Right atrium auricular region (tissue), 2 donors: ENCODE results near the gene KIF18B. TPM values are rescaled to one million over a fixed set of nuclear protein-coding genes. Genes with fewer than 3 reads are reported as not detected.

Experiments
- DNase-seq: peaks from one replicate; pipeline ENCODE4 v3.0.0-alpha.2; 2019; ENCODE audit warnings: low spot score
- H3K27ac ChIP-seq, 2 donors: fragments of 200-600 bp; sonication (generic); 1 replicate in 1 of 2; 2 replicates in 1 of 2; pipeline ENCODE4 v1.5.1; 2016 to 2019
- H3K27me3 ChIP-seq, 2 donors: fragments of 200-600 bp; sonication (generic); one replicate each; pipeline versions ENCODE4 v1.5.1 to v1.6.0; 2017 to 2019
- H3K36me3 ChIP-seq: fragments of 200-600 bp; sonication (generic); one replicate; pipeline ENCODE4 v1.5.1; 2016
- H3K4me1 ChIP-seq, 2 donors: fragments of 200-600 bp; sonication (generic); one replicate each; pipeline versions ENCODE4 v1.5.1 to v1.6.0; 2017 to 2019
- H3K4me3 ChIP-seq, 2 donors: fragments of 200-600 bp; sonication (generic); 1 replicate in 1 of 2; 2 replicates in 1 of 2; pipeline ENCODE4 v1.5.1; 2017 to 2019; ENCODE audit warnings: mild to moderate bottlenecking in 1 of 2, moderate library complexity in 1 of 2
- H3K9me3 ChIP-seq, 2 donors: fragments of 200-600 bp; sonication (generic); one replicate each; pipeline ENCODE4 v1.5.1; 2019
- CTCF ChIP-seq, 2 donors: fragments of 200-600 bp; sonication (generic); IDR thresholded peaks; one replicate each; pipeline ENCODE4 v1.5.1; 2019; ENCODE audit warnings: antibody characterized with exemption in 2 of 2
- total RNA-seq, 2 donors: library from RNA; depleted of rRNA; stranded (reverse); fragments of >200 nt; gene quantifications; one replicate each; pipeline ENCODE4 v1.1.0, GENCODE V29; 2016

Gene KIF18B
- total RNA-seq, 2 donors from 2014 or later: 0.12 to 0.44 TPM

DNA sequence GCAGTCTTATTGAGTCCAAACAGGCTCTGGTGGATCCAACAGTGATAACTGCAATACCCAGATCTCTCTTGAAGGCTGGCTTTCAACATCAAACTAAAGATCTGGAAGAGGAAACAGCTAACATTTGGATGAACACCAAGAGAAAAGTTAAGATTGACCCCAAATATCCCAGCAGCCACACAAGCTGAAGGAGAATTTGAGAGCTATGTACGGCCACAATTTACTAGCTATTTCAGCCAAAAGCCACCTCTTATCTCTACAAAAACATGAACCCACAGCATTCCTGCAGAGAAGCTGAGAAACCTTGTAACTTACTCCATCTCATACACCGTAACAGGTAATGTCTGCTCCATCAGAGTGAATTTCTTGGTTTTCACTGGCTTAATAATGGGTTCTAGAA lies 62.6 kb downstream of the KIF18B start:
- peaks cover 0 to 14% of the 10 kb centered on the region in 2 donors for H3K4me1 ChIP-seq
- H3K27ac ChIP-seq: no peak overlapping the region
- H3K27me3 ChIP-seq: no peaks in the 10 kb centered on the region
- DNase-seq: no peak
- no peaks in the 10 kb centered on the region for H3K9me3 ChIP-seq
- no peak overlapping the region for H3K4me3 ChIP-seq
- peaks cover 67% of the 10 kb centered on the region for H3K36me3 ChIP-seq
- no peak for TF ChIP-seq CTCF (IDR thresholded peaks at IDR 0.05)

DNA sequence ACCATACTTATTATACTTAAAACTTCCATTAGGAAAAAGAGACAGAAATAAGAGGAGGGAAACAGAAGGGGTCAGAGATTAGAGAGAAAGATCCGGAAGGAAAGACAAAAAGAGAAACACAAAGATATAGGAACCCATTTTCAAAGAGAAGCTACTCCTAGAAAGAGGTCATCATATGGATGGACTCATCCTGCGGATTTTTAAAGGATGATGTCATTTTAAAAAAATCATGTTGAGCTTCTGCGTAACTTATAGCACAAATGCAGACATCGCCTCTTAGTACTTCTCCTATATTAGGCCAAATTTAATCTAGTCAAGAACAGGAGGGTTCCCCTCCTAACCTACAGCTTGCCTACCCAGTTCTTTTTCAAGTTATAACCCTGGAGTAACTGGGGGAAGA lies 66.4 kb downstream of the KIF18B start:
- no peak overlapping the region for H3K27ac ChIP-seq
- H3K9me3 ChIP-seq: no peaks in the 10 kb centered on the region
- H3K36me3 ChIP-seq: peaks cover 78% of the 10 kb centered on the region
- no peak overlapping the region for H3K4me3 ChIP-seq
- no peak for DNase-seq
- no peaks in the 10 kb centered on the region for H3K4me1 ChIP-seq
- no peaks in the 10 kb centered on the region for H3K27me3 ChIP-seq
- TF ChIP-seq CTCF (IDR thresholded peaks at IDR 0.05): no peak

DNA sequence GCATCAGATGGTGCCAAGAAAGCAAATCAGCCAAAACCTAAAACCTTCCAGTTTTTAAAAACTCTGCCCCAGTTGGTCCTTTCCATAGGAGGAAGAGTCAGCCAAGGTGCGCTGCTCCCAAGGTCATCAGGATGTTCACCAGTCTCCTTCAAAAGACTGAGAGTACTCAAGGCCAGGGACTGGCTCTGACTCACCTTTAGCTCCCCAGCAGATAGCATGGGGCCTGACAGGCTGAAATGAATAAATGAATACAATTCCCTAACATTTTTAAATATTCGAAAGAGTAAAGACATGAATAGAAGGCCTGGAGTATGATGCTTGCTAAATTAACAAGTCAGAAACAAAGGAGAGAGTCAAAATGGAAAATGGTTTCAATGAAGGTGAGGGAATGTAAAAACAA lies 67.5 kb downstream of the KIF18B start:
- H3K27ac ChIP-seq: no peak overlapping the region
- H3K9me3 ChIP-seq: no peaks in the 10 kb centered on the region
- DNase-seq: no peak
- H3K36me3 ChIP-seq: peaks cover 78% of the 10 kb centered on the region
- no peak for TF ChIP-seq CTCF (IDR thresholded peaks at IDR 0.05)
- H3K27me3 ChIP-seq: no peaks in the 10 kb centered on the region
- H3K4me1 ChIP-seq: no peaks in the 10 kb centered on the region
- H3K4me3 ChIP-seq: no peak overlapping the region

GRCh38 chr17:44879376-44879775 lies 68.2 kb downstream of the KIF18B start:
- no peak overlapping the region for H3K4me3 ChIP-seq
- no peak overlapping the region for H3K27ac ChIP-seq
- DNase-seq: no peak
- H3K9me3 ChIP-seq: no peaks in the 10 kb centered on the region
- H3K27me3 ChIP-seq: no peaks in the 10 kb centered on the region
- peaks cover 78% of the 10 kb centered on the region for H3K36me3 ChIP-seq
- H3K4me1 ChIP-seq: no peaks in the 10 kb centered on the region
- no peak for TF ChIP-seq CTCF (IDR thresholded peaks at IDR 0.05)

DNA sequence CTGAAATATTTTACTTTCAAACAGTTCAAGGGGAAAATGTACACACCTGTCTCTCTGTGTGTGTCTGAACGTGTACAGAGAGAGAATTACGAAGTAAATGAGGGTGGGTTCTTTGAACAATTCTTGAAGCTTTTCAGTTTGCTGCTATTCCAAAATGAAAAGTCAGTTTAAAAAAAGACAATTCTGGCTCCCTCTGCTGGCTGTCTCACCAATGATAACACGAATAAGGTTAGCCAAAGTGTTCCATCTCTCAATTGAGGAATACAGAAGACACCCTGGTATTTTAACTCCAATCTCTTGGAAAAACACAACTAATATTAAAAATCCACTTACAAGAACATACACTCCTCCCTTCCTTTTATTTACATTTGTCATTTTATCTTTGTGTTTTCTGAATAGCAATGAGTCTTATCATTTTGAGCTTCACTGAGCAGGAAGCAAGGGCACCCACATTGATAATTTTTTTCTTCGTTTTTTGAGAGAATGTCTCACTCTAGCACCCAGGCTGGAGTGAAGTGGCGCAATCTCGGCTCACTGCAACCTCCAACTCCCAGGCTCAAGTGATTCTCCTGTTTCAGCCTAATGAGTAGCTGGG lies 68.8 kb downstream of the KIF18B start:
- no peak overlapping the region for H3K4me3 ChIP-seq
- H3K9me3 ChIP-seq: no peaks in the 10 kb centered on the region
- no peaks in the 10 kb centered on the region for H3K27me3 ChIP-seq
- H3K27ac ChIP-seq: no peak overlapping the region
- H3K36me3 ChIP-seq: peaks cover 76% of the 10 kb centered on the region
- TF ChIP-seq CTCF (IDR thresholded peaks at IDR 0.05): peak; percentile 25 to 70
- H3K4me1 ChIP-seq: no peaks in the 10 kb centered on the region
- no peak for DNase-seq

DNA sequence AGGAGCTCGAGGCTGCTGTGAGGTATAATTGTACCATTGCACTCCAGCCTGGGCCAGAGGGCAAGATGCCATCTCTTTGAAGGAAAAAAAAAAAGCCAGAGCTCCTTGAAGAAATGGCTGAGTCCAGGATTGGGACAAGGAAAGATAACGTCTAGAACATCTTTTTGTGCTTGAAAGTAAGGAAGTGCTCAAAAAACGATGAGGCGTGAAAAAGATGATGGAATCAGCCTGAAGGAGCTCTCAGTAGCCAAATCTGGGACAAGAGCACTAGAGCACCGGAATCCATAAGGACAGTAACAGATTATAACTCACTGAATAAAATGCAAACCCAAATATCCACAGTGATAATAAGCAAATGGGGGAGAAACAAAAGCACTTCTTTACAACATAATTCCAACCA lies 70.5 kb downstream of the KIF18B start:
- no peaks in the 10 kb centered on the region for H3K9me3 ChIP-seq
- H3K4me1 ChIP-seq: peaks cover 0 to 12% of the 10 kb centered on the region in 2 donors
- H3K4me3 ChIP-seq: no peak overlapping the region
- no peaks in the 10 kb centered on the region for H3K27me3 ChIP-seq
- H3K27ac ChIP-seq: no peak overlapping the region
- H3K36me3 ChIP-seq: peaks cover 61% of the 10 kb centered on the region
- DNase-seq: no peak
- TF ChIP-seq CTCF (IDR thresholded peaks at IDR 0.05): no peak
